Pons (tissue), 1 donor: ENCODE data around the gene FAM13A.
"Not testable (repeated sequence)": the region's sequence is repeated elsewhere in the genome, so short reads cannot be mapped to it uniquely, and the experiment has no call there.

Source experiments
- DNase-seq: peaks from one replicate; pipeline ENCODE4 v3.0.0-alpha.2; 2016; ENCODE audit warnings: low spot score

Gene FAM13A

DNA sequence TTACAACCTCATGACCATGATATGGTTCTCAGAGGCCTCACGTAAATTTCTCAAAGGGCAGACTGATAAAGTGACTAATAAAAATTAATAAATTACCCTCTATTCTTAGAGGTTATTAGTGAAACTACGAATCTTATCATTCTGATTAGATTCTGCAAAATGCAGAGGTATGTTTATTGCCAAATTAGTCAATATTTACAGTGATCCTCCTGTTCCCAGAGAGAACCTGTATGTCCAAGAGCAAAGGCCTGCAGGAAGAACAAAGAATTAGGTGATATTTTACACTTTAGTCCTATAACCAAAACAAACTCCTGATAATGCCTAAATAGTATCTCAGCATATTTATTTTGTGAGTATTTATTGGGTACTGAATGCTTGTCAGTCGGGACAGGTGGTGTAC, 58.1 kb downstream of the FAM13A start:
- DNase-seq: no peak

DNA sequence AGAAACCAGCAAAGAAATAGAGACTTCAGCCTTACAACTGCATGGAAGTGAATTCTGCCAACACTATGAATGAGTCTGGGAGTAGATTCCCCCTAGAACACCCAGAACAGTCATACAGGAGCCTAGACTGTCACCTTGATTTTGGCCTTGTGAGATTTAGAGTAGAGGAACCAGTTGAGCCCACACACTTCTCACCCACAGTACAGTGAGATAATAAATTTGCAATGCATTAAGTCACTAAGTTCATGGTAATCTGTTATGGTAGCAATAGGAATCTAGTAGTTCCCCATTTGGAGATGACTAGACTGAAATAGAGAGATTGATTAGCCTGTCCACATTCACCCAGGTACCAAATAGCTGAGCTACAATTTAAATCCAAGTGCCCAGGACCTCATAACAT, 59.0 kb downstream of the FAM13A start:
- no peak for DNase-seq

DNA sequence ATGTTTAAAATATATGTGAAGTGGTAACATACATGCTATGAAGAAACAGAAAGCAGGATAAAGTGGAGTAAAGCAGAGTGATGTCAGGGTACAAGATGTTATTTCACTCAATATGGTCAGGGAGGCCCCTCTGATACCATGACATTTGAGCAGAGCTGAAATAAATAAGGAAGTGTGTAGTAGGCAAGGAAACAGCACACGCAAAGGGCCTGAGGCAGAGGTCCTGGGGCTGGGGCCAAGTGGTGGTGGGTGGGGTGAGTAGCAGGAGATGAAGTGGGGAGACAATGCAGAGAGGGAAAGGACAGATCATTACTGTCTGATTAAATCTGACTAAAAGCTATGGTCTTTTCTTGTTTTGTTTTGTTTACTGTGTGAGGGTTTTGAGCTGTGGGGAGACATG, 61.1 kb downstream of the FAM13A start:
- DNase-seq: no peak

DNA sequence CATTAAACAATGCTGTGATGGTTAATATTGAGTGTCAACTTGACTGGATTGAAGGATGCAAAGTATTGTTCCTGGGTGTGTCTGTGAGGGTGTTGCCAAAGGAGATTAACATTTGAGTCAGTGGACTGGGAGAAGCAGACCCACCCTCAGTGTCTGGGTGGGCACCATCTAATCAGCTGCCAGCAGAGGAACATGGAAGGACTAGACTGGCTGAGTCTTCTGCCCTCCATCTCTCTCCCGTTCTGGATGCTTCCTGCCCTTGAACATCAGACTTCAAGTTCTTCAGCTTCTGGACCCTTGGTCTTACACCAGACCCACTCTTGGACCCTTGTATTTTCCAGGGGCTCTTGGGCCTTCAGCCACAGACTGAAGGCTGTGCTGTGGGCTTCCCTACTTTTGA, 61.7 kb downstream of the FAM13A start:
- not testable (repeated sequence) for DNase-seq

DNA sequence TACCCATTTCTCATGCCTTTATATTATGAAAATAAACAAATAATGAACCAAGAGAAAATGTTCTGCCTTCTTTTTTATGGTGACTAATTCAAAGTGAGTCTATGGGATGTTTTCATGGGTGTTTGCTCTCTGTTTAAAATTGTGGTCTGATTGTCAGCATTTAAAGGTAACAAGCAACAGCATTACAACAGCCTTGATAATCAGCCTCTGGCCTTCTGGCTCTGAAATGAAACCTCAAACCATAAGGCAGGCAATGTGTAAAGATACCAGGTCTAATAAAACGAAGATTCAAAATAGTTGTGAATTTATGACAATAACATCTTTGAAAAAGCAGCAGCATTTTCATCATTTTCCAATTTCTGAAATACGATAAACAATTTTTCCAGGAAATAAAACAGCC, 63.7 kb downstream of the FAM13A start:
- no peak for DNase-seq

DNA sequence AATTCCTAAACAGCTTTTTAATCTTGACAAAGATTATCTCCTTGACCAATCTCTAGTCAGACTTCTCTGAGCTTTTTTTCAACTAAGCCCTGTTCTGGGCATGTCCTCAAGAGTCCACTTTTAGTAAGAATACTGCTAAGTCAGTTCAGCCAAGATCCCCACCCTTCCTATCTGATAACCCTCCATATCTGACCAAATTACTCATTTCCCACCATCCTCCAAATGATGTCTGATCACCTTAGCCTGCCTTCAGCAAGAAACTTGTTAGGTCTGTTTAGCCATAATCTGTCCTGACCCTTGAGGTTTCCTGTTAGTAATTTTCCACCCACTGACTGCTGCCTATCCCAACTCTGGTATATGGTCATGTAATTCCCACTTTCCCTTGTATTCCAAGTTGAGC, 65.2 kb downstream of the FAM13A start:
- DNase-seq: no peak

DNA sequence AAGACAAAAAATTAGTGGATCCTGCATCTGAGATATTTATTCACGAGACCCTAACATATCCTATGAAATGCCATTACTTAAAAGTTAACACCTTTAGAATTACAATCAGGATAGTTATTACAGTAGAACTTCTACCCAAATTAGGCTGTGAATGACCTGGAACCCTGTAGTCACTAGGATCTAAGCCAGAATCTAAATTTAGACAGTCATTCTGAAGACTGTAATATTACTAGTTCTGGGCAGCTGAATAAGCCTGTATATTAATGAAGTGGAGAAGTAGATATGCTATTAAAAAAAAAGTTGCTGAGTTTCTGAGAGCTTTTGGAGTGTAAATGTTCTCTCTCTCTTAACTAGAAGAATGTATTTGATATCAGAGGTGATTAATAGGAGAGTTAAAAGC, 67.0 kb downstream of the FAM13A start:
- DNase-seq: no peak

DNA sequence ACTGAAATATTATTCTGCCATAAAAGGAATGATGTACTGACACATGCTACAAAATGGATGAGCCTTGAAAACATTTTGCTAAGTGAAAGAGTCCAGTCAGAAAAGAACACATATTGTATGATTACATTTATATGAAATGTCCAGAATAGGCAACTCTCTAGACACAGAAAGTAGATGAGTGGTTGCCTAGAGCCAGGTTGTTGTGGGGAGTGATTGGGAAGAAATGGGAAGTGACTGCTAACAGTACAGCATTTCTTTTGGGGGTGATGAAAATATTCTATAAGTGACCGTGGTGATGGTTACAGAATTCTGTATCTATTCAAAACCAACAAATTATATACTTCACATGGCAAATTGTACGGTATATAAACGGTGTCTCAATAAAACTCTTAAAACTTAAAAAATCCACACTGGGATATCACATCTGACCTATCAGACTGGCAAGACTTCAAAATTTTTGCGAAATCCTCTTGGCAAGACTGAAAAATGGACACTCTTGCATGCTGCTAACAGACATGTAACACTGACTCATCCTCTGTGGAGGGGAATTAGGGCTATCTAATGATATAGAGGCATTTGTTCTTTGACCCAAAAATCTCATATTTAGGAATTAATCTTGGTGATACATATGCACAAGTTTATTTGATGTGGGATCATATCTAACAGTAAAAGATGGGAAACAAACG, 71.8 kb downstream of the FAM13A start:
- DNase-seq: no peak

DNA sequence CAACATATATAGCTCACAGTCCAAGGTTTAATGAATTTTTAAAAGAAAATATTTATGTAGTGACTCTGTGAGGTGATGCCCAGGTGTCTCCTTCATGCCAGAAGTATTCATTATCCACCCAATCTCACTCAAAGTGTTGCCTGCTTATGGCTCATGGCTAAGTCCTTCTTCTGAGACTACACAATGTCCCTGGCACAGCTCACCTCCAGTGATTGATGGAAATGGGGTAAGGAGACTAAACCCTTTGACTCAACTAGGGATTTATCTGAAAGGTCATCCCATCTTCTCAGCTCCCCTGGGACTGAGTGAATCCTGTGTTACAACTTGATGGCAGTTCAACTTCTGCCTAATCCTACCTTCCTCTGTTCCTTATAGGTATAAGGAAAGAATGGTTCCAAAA, 74.2 kb downstream of the FAM13A start:
- no peak for DNase-seq

DNA sequence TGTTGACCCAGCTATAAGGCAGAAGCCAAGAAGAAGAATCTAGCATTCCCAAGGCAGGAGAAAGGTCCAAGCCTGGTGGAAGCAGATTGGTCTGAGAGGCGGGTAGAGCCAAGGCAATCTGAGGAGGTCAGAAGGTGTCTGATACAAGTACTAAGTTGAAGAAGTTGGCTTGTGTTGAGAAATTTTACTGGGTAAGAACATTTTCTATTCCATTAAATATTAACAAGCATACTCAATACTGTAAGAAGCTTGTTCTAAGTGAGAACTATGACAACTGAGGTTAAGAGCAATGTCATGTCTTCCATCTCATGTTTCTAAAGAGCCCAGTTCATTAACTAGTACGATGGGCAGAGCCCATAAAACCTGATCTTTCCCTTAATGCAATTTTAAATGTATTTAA, 75.0 kb downstream of the FAM13A start:
- no peak for DNase-seq

DNA sequence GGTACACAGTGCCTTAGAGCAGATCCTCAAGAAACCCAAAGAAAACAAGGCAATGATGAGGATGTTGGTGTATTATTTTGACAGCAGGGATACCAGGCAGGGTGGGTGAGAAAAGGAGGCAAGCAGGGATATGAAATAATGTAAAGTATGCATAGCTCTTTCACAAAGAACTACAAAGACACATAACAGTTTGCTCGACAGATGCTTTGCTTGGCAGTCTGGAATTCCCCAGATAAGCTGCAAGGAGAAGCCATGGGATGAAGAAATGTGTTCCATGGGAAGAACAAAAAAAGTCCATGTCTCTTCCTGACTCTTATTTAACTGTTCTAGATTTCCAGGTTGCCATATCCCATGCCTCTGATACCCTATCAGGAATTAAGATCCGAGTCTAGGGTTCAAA, 75.4 kb downstream of the FAM13A start:
- no peak for DNase-seq

DNA sequence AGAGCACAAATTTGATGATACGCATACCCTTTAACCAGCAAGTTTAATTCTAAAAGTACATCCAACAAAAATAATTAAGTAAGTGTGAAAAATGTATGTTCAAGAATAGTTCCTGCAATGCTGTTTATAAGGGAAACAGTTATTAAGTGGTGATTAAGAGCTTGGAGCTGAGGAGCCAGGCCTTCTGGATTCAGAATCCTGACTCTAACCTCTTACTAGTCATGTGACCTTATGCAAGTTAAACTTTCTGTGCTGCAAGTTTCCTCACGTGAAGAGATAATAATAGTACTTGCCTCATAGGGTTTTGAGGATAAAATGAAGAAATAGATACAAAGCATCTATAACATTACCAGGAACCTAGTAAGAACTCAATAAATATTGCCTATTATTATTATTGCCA, 77.7 kb downstream of the FAM13A start:
- no peak for DNase-seq

DNA sequence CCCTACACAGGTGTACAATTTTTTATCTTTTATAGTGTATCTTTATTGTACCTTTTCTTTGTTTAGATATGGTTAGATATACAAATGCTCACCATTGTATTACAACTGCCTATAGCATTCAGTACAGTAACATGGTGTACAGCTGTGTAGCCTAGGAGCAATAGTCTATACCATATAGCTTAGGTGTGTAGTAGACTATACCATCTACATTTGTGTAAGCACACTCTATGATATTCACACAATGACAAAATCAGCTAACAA, 80.3 kb downstream of the FAM13A start:
- no peak for DNase-seq

DNA sequence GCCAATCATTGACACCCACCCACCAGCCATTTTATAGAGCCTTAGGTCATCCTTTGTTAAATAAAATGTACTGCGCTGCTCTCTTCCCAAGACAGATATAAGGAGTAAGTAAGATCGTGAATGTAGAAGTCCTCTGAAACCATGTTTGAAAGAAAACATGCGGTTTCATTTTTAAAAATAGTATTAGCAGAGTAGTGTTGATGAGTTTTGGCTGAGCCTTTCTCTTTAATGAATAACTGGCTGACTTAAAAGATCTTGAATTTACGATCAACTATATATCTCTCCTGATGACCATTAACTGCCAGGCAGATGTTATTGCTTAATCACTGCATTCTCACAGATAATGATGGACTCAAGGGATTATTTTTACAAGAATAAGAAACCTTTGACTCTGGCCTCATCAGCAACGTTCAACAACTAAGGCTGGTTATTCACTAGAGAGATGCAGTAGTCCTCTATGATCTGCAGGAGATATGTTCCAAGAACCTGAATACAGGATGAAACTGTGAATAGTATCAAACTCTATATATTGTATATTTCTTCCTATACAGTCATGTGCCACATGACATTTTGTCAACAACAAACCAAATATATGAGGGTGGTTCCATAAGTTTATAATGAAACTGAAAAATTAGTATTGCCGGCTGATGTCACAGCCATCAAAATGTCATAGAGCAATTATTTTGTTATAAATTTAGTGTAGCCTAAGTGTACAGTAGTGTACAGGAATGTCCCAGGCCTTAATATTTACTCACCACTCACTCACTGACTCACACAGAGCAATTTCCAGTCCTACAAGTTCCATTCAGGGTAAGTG, 80.8 kb downstream of the FAM13A start:
- DNase-seq: no peak

DNA sequence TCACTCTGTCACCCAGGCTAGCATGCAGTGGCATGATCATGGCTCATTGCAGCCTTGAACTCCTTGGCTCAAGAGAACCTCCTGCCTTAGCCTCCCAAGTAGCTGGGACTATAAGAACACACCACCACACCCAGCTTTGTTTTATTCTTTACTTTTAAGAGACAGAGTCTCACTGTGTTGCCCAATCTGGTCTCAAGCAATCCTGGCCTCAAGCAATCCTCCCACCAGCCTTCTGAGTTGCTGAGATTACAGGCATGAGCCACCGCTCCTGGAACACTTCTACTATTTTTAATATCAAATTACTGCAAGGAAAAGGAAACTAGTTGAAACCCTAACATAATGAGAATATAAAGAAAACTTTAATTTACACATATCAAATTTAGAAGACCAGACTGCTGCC, 85.4 kb downstream of the FAM13A start:
- DNase-seq: no peak

DNA sequence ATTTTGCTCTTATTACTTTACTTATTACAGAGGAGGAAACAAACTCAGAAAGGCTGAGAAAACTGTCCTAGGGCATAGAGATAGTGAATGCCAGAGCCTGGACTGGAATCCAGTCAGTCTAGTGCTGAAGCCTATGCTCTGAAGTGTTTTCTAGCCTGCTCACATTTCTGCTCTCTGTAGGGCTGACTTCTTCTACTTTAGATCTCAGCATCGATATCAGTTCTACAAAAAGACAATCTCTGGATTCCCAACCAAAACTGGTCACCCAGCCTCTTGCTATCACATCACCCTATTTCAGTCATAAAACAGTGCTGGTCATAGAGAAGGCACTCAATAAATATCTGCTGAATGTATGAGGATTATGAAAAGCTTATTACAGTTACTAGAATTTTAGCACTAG, 87.2 kb downstream of the FAM13A start:
- no peak for DNase-seq

DNA sequence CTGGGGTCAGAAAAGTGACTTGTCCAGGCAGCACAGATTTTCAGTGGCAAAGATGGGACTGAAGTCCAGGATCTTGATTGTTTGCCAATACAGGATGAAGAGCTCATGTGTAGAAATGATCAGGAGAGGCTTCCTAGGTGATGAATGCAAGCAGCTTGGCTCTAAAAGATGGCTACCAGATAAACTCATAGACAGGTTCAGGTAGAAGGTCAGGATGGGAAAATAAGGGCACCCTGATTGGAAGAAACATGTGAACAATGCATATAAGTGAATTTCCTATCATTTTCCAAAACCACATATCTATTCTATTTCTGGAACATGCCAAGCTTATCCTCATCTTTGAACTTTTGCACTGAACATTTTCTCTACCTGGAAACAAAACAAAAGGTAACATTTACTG, 87.7 kb downstream of the FAM13A start:
- DNase-seq: no peak

DNA sequence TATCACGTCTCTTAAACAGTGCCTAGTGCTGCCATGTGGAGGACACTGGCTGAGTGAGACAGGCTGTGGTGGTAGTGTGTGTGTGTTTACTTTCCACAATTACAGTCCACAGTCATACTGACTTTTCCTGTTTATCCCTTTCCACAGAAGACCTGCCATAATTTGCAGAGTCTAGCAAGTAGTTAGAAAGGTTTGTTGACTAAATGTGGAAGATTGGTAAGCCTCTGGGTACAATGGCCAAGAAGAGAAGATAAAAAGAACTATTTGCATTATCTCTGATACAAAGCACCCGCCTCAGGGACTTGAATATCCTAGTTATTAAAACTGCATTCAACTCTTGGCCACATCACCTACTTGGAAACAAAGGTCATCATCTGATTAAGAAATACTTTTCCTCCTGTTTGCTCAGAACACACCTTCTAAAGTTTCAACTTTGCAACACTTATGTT, 89.1 kb downstream of the FAM13A start:
- no peak for DNase-seq

DNA sequence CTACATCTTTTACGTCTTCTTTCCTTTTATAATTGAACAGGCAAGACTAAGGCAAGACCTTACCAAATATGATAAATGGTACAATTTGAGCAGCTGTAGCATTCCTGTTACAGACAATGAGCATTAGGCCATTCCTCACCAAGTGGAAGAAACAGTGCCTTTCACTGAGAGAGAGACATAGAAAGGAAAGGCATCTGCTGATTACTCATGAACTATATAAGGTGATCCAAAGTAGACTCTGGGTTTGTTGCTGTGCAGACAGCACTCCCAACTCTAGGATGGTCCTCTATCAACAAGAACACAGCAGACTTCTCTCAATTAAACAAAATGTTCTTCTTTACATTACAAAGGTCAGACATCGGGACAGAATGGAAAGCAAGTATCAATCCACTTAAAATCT, 91.9 kb downstream of the FAM13A start:
- no peak for DNase-seq

DNA sequence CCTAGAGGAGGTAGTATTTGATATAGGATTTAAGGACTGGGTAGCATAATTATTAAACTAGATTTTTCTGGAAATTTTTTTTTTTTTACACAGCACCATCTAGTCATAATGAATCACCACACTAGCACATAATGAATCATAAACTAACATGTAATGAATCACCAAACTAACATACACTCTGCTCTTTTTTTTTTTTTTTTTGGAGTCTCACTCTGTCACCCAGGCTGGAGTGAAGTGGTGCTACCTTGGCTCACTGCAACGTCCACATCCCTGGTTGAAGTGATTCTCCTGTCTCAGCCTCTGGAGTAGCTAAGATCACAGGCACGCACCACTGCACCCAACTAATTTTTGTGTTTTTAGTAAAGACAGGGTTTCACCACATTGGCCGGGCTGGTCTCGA, 92.5 kb downstream of the FAM13A start:
- no peak for DNase-seq

DNA sequence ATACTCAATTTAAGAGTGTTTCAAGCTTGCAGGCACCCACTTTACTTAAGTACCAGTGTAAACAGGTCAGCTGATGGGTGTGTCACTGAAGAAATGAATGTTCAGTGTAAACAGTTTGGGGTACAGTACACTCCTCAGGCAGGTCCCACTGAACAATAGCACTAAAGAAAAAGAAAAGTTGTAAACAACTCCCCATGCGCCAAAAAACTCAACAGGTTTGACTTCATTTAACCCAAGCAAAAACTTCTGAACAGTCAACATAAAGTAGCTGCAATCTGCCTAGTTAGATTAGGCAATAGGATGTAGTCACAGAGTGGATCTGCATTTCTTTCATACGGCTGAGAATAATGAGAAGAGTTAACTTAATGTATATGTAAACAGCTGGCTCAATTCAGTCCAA, 93.2 kb downstream of the FAM13A start:
- no peak for DNase-seq

DNA sequence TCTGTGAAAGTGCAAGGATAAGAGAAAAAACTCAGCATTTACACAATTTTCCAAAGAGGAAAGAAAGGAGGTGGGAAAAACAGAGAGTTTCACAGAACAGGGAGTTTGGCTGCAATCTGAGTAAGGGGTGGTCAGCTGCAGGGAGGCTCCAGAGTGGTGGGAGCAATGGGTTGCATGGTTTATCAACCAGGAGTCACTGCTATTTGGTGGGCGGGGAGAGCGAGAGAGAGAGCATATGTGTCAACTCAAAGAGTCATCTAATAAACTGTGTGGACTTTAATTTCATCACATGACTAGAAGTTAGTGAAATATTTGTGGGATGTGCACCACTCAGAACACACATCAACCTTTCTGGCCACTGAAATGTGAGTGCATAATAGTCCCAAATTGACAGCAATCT, 94.6 kb downstream of the FAM13A start:
- no peak for DNase-seq

DNA sequence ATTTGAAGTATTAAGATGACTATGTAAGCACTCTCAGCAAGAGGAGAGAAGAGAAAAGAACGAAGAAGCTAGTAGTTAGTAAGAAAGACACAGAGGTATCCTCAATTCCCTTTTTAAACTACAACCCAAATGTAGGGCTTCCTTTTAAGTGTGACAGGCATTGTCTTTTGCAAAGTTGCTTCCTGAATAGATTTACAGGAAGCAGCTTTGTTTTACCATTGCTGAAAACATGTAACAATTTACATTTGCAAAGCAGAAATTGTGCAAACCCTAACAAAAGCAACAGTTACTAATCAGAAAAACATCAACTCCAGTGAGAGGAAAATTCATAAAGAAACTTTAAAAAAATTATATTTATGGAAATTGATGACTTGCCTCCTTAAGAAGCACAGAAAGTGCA, 96.4 kb downstream of the FAM13A start:
- DNase-seq: peak; percentile 11

DNA sequence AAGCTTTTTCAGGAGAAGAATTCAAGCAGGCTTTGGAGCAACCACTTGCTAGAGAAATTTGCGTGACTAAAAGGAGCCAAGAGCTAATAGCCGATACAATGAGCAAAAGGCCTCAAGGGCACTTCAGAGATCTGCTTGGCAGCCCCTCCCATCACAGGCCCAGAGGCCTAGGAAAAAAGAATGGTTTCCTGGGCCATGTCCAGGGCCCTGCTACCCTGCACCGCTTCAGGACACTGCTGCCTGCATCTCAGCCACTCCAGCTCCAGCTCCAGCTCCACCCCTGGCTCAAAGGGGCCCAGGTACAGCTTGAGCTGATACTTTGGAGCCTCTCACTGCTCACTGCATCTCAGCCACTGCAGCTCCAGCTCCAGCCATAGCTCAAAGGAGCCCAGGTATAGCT, 98.9 kb downstream of the FAM13A start:
- DNase-seq: no peak
